ENCODE measurements around the gene SOX1.

The SOX1 gene

DNA sequence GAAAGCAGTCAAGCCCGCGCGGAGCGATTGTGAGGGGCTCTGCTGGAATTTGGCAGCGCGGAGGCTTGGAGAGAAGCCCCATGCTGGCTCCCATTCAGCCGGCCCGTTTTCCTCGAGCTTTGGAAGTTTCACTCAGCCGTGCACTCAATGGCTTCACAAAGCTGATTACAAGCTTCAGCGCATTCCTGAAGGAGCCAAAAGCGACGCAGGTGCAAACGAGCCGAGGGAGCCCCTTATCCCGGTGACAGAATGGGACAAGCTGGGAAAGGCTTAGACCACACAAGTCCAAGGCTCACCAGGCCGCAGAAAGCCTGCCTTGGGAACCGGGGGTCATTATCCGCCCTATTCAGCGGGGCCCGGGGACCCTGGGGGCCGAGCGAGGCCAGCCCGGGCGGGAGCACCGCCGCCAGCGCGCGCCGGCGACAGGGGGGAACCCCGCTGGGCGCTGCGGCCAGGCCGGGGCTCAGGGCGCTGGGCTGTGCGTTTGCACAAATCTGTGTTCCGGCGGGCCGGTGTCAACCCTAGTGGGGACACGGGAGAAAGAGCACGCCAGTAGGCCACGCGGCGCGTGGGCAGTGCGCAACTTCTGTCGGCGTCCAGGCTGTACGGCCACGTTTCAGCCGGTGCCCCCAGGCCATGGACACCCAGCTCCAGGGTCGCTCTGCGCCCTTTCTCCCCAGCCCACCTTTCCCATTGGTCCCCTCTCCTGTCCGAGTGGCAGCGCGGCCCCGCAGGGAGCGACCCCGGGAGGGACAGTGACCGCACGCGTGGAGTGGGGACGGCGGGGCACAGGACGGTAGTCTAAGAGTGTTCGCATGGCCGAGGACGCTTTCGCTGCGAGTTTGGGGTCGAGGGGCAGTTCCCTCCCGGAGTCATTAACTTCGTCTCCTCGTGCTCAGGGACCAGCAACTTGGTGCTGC lies 37.3 kb downstream of the SOX1 start:
- no peaks in the 10 kb centered on the region for H3K27me3 ChIP-seq (replicated peaks; ENCODE audit: insufficient read depth, low read length)
- no peak for DNase-seq
- H3F3A ChIP-seq (ENCODE audit: insufficient read depth, low read length) = no peaks in the 10 kb centered on the region
- H3K4me3 ChIP-seq (ENCODE audit: low read length) = no peak overlapping the region
- no peak overlapping the region for H3K4me2 ChIP-seq (ENCODE audit: low read depth, low read length)
- H3K9ac ChIP-seq (ENCODE audit: low read length) = no peak overlapping the region
- H3K9me2 ChIP-seq (replicated peaks; ENCODE audit: insufficient read depth, low read length) = no peaks in the 10 kb centered on the region
- H3K9me3 ChIP-seq (replicated peaks; ENCODE audit: insufficient read depth, low read length) = no peaks in the 10 kb centered on the region
- H3K79me2 ChIP-seq (ENCODE audit: low read length) = no peaks in the 10 kb centered on the region
- H3K27ac ChIP-seq (ENCODE audit: low read length) = no peak overlapping the region
- no peaks in the 10 kb centered on the region for H3K36me3 ChIP-seq (replicated peaks; ENCODE audit: insufficient read depth, low read length)
- H2AFZ ChIP-seq (ENCODE audit: low read length) = no peak overlapping the region
- H4K20me1 ChIP-seq (ENCODE audit: insufficient read depth, low read length) = no peaks in the 10 kb centered on the region
- H3K4me1 ChIP-seq (ENCODE audit: low read length) = no peaks in the 10 kb centered on the region
- TF ChIP-seq EZH2 (optimal IDR thresholded peaks at IDR 0.05; ENCODE audit: low read depth, low read length) (no peak), EZH2phosphoT487 (IDR thresholded peaks at IDR 0.05; ENCODE audit: low read length) (no peak)
- TF ChIP-seq, protein P1, sequence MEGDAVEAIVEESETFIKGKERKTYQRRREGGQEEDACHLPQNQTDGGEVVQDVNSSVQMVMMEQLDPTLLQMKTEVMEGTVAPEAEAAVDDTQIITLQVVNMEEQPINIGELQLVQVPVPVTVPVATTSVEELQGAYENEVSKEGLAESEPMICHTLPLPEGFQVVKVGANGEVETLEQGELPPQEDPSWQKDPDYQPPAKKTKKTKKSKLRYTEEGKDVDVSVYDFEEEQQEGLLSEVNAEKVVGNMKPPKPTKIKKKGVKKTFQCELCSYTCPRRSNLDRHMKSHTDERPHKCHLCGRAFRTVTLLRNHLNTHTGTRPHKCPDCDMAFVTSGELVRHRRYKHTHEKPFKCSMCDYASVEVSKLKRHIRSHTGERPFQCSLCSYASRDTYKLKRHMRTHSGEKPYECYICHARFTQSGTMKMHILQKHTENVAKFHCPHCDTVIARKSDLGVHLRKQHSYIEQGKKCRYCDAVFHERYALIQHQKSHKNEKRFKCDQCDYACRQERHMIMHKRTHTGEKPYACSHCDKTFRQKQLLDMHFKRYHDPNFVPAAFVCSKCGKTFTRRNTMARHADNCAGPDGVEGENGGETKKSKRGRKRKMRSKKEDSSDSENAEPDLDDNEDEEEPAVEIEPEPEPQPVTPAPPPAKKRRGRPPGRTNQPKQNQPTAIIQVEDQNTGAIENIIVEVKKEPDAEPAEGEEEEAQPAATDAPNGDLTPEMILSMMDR (IDR thresholded peaks at IDR 0.05; ENCODE audit: low read length) = no peak

DNA sequence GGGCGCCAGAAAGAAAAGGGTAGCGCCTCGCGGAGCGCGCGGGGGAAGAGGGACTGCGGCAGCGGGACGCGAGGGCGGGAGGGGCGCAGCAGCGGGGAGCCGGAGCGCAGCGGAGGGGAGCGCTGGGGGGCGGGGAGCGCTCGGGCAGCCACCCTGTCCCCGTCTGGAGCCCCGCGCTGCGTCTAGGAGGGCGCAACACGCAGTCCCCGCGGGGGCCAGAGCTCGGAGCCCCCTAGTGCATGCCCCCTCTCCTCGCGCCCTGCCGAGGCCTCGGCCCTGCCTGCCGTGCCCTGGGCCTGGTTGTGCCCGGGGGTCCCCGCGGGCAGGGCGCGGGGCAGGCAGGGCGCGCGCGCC lies 37.9 kb downstream of the SOX1 start:
- H3K27ac ChIP-seq (ENCODE audit: low read length) = no peak overlapping the region
- TF ChIP-seq EZH2phosphoT487 (IDR thresholded peaks at IDR 0.05; ENCODE audit: low read length) (no peak), EZH2 (optimal IDR thresholded peaks at IDR 0.05; ENCODE audit: low read depth, low read length) (no peak)
- TF ChIP-seq, protein P1 (IDR thresholded peaks at IDR 0.05; ENCODE audit: low read length) = no peak
- no peaks in the 10 kb centered on the region for H4K20me1 ChIP-seq (ENCODE audit: insufficient read depth, low read length)
- H3K36me3 ChIP-seq (replicated peaks; ENCODE audit: insufficient read depth, low read length) = no peaks in the 10 kb centered on the region
- no peak overlapping the region for H2AFZ ChIP-seq (ENCODE audit: low read length)
- no peak overlapping the region for H3K9ac ChIP-seq (ENCODE audit: low read length)
- no peaks in the 10 kb centered on the region for H3K79me2 ChIP-seq (ENCODE audit: low read length)
- no peaks in the 10 kb centered on the region for H3K4me1 ChIP-seq (ENCODE audit: low read length)
- H3K4me3 ChIP-seq (ENCODE audit: low read length) = no peak overlapping the region
- H3K27me3 ChIP-seq (replicated peaks; ENCODE audit: insufficient read depth, low read length) = no peaks in the 10 kb centered on the region
- no peaks in the 10 kb centered on the region for H3K9me3 ChIP-seq (replicated peaks; ENCODE audit: insufficient read depth, low read length)
- H3F3A ChIP-seq (ENCODE audit: insufficient read depth, low read length) = no peaks in the 10 kb centered on the region
- no peaks in the 10 kb centered on the region for H3K9me2 ChIP-seq (replicated peaks; ENCODE audit: insufficient read depth, low read length)
- no peak for DNase-seq
- H3K4me2 ChIP-seq (ENCODE audit: low read depth, low read length) = no peak overlapping the region

DNA sequence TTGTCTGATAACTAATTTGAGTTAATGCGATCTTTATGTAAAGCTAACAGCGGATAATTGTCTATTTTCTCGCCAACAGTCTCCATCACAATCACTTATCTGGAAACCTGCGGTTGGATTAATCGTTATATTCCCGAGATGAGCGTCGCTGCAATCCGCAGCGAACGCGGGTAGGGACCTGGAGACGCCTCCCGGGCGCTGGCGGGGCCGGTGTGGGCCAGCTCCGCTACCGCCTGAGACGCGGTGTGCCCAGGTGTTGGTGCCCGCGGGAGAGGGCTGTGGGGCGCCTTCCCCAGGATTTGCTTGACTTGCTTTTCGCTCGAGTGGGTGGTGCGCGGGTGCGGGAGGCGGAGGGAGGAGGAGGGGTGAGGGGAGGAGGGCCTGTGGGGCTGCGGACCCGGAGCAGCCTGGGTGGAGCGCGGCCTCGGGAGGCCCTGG lies 38.3 kb downstream of the SOX1 start:
- no peak for DNase-seq
- Histone ChIP-seq H3K9ac (ENCODE audit: low read length) (no peak overlapping the region), H3K9me2 (replicated peaks; ENCODE audit: insufficient read depth, low read length) (no peaks in the 10 kb centered on the region), H3K27ac (ENCODE audit: low read length) (no peak overlapping the region), H3F3A (ENCODE audit: insufficient read depth, low read length) (no peaks in the 10 kb centered on the region), H3K79me2 (ENCODE audit: low read length) (no peaks in the 10 kb centered on the region), H3K36me3 (replicated peaks; ENCODE audit: insufficient read depth, low read length) (no peaks in the 10 kb centered on the region), H3K4me3 (ENCODE audit: low read length) (no peak overlapping the region), H2AFZ (ENCODE audit: low read length) (no peak overlapping the region), H4K20me1 (ENCODE audit: insufficient read depth, low read length) (no peaks in the 10 kb centered on the region), H3K27me3 (replicated peaks; ENCODE audit: insufficient read depth, low read length) (no peaks in the 10 kb centered on the region), H3K4me1 (ENCODE audit: low read length) (no peaks in the 10 kb centered on the region), H3K9me3 (replicated peaks; ENCODE audit: insufficient read depth, low read length) (no peaks in the 10 kb centered on the region), H3K4me2 (ENCODE audit: low read depth, low read length) (no peak overlapping the region)
- no peak for TF ChIP-seq EZH2 (optimal IDR thresholded peaks at IDR 0.05; ENCODE audit: low read depth, low read length)

DNA sequence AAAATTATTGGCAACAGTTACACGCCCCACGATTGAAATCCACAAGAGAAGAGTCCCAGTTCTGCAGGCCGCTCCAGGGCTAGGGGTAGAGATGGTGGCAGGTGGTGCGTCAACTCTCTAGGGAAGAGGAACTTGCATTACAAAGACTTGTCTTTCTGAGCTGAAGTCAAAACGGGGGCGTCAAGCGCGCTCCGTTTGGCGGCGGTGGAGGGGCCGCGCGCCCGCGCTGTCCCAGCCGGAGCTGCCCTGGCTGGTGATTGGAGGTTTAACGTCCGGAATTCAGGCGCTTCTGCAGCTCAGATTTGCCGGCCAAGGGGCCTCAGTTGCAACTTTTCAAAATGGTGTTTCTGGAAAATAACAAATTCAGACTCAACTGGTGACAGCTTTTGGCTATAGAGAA lies 38.9 kb downstream of the SOX1 start:
- DNase-seq = no peak
- Histone ChIP-seq H3K4me1 (ENCODE audit: low read length) (no peaks in the 10 kb centered on the region), H3K9ac (ENCODE audit: low read length) (no peak overlapping the region), H3K36me3 (replicated peaks; ENCODE audit: insufficient read depth, low read length) (no peaks in the 10 kb centered on the region), H3K27me3 (replicated peaks; ENCODE audit: insufficient read depth, low read length) (no peaks in the 10 kb centered on the region), H3F3A (ENCODE audit: insufficient read depth, low read length) (no peaks in the 10 kb centered on the region), H2AFZ (ENCODE audit: low read length) (no peak overlapping the region), H3K79me2 (ENCODE audit: low read length) (no peaks in the 10 kb centered on the region), H3K27ac (ENCODE audit: low read length) (no peak overlapping the region), H3K9me3 (replicated peaks; ENCODE audit: insufficient read depth, low read length) (no peaks in the 10 kb centered on the region), H3K4me2 (ENCODE audit: low read depth, low read length) (no peak overlapping the region), H4K20me1 (ENCODE audit: insufficient read depth, low read length) (no peaks in the 10 kb centered on the region), H3K9me2 (replicated peaks; ENCODE audit: insufficient read depth, low read length) (no peaks in the 10 kb centered on the region), H3K4me3 (ENCODE audit: low read length) (no peak overlapping the region)
- no peak for TF ChIP-seq EZH2phosphoT487 (IDR thresholded peaks at IDR 0.05; ENCODE audit: low read length)
- TF ChIP-seq, protein P1 (IDR thresholded peaks at IDR 0.05; ENCODE audit: low read length) = no peak
- no peak for TF ChIP-seq EZH2 (optimal IDR thresholded peaks at IDR 0.05; ENCODE audit: low read depth, low read length)
